Ishikawa (cell line): Measurements from ENCODE around the gene MLN.

Experiments
- CEBPB ChIP-seq: IDR thresholded peaks from 2 replicates; pipeline ENCODE4 v1.6.1; 2012
- CREB1 ChIP-seq: IDR thresholded peaks from 2 replicates; pipeline ENCODE4 v1.6.1; 2012; ENCODE audit warnings: low read depth
- EGR1 ChIP-seq: IDR thresholded peaks from 2 replicates; pipeline ENCODE4 v1.6.1; 2012
- EP300 ChIP-seq: IDR thresholded peaks from 2 replicates; pipeline ENCODE4 v1.6.1; 2012; ENCODE audit warnings: borderline replicate concordance
- FOXM1 ChIP-seq: IDR thresholded peaks from 2 replicates; pipeline ENCODE4 v1.6.1; 2012; ENCODE audit warnings: low read depth, borderline replicate concordance
- NFIC ChIP-seq: IDR thresholded peaks from 2 replicates; pipeline ENCODE4 v1.6.1; 2012
- RAD21 ChIP-seq: IDR thresholded peaks from 2 replicates; pipeline ENCODE4 v1.6.1; 2012; ENCODE audit warnings: low read depth
- TAF1 ChIP-seq: IDR thresholded peaks from 2 replicates; pipeline ENCODE4 v1.6.1; 2012; ENCODE audit warnings: low read depth, mild to moderate bottlenecking
- TCF12 ChIP-seq: IDR thresholded peaks from 2 replicates; pipeline ENCODE4 v1.6.1; 2012; ENCODE audit warnings: low read depth
- TEAD4 ChIP-seq: IDR thresholded peaks from 2 replicates; pipeline ENCODE4 v1.6.1; 2012
- YY1 ChIP-seq: IDR thresholded peaks from 2 replicates; pipeline ENCODE4 v1.6.1; 2012; ENCODE audit warnings: low read depth
- ZBTB7A ChIP-seq: IDR thresholded peaks from 2 replicates; pipeline ENCODE4 v1.6.1; 2012; ENCODE audit warnings: low read depth
- TF ChIP-seq, protein P1 (sequence below): IDR thresholded peaks from 2 replicates; pipeline ENCODE4 v1.6.1; 2012
- TF ChIP-seq, protein P2 (sequence below): IDR thresholded peaks from 2 replicates; pipeline ENCODE4 v1.6.1; 2012
- TF ChIP-seq, protein P3 (sequence below): IDR thresholded peaks from 2 replicates; pipeline ENCODE4 v1.6.1; 2012; ENCODE audit warnings: low read depth, mild to moderate bottlenecking

The MLN gene, protein sequence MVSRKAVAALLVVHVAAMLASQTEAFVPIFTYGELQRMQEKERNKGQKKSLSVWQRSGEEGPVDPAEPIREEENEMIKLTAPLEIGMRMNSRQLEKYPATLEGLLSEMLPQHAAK

DNA sequence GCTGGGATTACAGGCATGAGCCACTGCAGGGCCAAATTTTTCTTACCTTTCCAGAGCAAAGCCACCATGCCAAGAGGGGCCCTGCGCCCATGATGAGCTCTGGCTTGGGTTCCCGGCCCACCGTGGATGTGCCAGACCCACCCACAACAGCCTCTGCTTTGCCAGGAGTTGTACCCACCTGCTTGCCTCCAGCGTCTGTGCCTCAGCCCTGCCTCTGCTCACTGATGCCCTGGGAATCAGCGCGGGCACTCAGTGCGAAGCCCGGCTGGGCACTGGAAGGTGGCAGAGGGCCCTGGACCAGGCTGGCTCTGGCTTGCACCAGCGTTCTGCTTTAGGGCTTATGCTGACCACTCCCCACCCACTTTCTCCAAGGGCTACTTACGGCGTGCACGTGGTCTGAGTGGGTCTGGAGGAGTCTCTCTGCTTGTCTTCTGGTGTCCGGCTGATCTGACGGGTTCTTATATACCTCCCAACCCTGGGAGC is at the start of gene MLN:
MLN (minus strand) TSS at position 433 of the 483 bp plus-strand sequence. CDS start 2,840 bp downstream, outside the sequence.
- no peak for TF ChIP-seq TEAD4
- TF ChIP-seq EGR1, result no peak
- TF ChIP-seq, protein P1, sequence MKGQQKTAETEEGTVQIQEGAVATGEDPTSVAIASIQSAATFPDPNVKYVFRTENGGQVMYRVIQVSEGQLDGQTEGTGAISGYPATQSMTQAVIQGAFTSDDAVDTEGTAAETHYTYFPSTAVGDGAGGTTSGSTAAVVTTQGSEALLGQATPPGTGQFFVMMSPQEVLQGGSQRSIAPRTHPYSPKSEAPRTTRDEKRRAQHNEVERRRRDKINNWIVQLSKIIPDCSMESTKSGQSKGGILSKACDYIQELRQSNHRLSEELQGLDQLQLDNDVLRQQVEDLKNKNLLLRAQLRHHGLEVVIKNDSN, result no peak
- TF ChIP-seq CEBPB, result no peak
- no peak for TF ChIP-seq FOXM1
- no peak for TF ChIP-seq ZBTB7A
- TF ChIP-seq, protein P2, sequence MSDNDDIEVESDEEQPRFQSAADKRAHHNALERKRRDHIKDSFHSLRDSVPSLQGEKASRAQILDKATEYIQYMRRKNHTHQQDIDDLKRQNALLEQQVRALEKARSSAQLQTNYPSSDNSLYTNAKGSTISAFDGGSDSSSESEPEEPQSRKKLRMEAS, result no peak
- no peak for TF ChIP-seq CREB1

DNA sequence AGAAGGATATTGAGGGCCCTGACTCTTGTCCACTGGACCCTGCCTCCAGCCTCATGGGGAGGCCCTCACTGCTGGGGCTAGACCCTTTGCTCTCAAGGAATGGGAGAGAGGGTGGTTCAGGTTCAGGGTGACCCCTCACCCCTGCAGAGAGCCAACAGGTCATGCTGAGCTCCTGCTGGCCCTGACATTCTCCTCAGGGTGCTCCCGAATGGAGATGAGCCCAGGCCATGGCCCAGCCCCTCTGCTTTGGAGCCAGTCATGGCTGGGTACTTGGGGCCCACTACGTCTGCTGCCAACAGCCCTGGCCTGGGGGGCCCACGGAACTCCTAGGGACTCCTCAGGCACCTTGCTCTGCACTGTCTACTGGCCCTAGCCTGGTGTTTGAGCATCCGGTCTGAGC is 49.2 kb upstream of the MLN start:
- TF ChIP-seq, protein P1, result no peak
- TF ChIP-seq RAD21 (no peak), NFIC (no peak), YY1 (no peak), TAF1 (no peak), CREB1 (no peak), EGR1 (no peak)
- TF ChIP-seq, protein P3, sequence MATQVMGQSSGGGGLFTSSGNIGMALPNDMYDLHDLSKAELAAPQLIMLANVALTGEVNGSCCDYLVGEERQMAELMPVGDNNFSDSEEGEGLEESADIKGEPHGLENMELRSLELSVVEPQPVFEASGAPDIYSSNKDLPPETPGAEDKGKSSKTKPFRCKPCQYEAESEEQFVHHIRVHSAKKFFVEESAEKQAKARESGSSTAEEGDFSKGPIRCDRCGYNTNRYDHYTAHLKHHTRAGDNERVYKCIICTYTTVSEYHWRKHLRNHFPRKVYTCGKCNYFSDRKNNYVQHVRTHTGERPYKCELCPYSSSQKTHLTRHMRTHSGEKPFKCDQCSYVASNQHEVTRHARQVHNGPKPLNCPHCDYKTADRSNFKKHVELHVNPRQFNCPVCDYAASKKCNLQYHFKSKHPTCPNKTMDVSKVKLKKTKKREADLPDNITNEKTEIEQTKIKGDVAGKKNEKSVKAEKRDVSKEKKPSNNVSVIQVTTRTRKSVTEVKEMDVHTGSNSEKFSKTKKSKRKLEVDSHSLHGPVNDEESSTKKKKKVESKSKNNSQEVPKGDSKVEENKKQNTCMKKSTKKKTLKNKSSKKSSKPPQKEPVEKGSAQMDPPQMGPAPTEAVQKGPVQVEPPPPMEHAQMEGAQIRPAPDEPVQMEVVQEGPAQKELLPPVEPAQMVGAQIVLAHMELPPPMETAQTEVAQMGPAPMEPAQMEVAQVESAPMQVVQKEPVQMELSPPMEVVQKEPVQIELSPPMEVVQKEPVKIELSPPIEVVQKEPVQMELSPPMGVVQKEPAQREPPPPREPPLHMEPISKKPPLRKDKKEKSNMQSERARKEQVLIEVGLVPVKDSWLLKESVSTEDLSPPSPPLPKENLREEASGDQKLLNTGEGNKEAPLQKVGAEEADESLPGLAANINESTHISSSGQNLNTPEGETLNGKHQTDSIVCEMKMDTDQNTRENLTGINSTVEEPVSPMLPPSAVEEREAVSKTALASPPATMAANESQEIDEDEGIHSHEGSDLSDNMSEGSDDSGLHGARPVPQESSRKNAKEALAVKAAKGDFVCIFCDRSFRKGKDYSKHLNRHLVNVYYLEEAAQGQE, result no peak

DNA sequence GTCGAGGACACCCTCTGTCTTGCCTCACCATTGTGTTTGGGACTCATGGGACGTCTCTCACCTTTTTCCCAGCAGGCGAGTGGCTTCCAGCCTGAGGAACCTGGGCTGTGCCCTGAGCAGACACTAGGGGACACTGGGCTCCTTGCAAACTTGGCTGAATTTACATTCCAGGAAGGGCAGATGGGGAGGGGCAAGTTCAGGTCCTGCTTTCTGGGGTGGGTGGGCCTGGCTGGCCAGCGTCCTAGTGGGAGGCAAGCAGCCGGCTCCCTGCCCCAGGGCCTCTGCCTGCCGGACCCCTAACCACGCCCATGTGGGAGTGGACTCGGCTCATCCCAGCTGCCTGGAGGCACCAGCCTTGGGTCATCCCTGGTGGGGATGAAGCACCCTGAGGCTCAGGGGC is 48.2 kb upstream of the MLN start:
- TF ChIP-seq EGR1 (no peak), CREB1 (no peak), EP300 (no peak), RAD21 (peak; percentile 82), TAF1 (no peak), TCF12 (no peak), CEBPB (no peak), NFIC (no peak), FOXM1 (no peak), YY1 (no peak), ZBTB7A (no peak), TEAD4 (peak; percentile 59)
- TF ChIP-seq, protein P3, result no peak
- TF ChIP-seq, protein P1, result no peak
- TF ChIP-seq, protein P2, result no peak

DNA sequence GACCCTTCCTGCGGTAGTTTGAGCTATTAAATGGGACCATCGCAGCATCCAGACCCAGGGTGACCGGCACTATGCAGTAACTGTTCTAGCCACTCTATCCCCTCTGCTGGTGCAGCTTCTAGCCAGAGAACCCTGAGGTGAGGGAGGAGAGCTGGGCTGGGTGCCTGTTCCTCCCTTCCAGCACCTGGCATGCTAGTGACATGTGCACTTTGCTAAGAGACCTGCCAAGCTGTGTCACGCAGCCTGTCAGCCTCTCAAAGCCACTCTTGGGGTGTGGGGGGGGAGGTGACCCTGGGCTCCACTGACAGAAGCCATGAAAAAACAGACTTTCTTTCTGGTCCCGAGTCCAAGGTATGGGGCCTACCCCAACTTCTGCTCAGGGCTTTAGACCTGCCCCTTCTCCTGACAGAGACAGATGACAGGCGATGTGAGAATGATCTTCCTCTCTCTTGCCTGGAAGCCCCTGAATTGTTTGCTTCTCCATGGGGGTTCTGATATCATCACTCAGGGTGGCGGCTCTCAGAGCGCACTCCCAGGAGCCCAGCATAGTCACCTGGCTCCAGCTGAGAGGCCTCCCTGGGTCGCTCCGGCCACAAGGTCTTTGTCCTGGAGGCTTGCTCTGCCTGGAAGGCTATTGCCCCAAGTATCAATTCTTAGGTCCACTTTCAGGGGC is 47.2 kb upstream of the MLN start:
- no peak for TF ChIP-seq RAD21
- TF ChIP-seq TEAD4, result no peak
- no peak for TF ChIP-seq FOXM1
- TF ChIP-seq CEBPB, result no peak
- TF ChIP-seq NFIC, result no peak
- TF ChIP-seq, protein P2, result no peak
- no peak for TF ChIP-seq ZBTB7A
- TF ChIP-seq YY1, result no peak
- TF ChIP-seq, protein P1, result no peak
- TF ChIP-seq, protein P3, result no peak
- TF ChIP-seq EP300, result no peak
- TF ChIP-seq TAF1, result no peak
- TF ChIP-seq CREB1, result no peak
- TF ChIP-seq TCF12, result no peak
- TF ChIP-seq EGR1, result no peak
